Astrocyte of the spinal cord (primary cell): Measurements from ENCODE around the gene C1orf159.

Source experiments
- DNase-seq: peaks from one replicate; pipeline ENCODE4 v3.0.0; 2011; ENCODE audit warnings: low read depth, low spot score
- H3K4me3 ChIP-seq: 2 replicates; pipeline ENCODE4 v1.5.1; 2011; ENCODE audit warnings: low read depth, mild to moderate bottlenecking, low read length, moderate library complexity
- CTCF ChIP-seq: IDR thresholded peaks from 2 replicates; pipeline ENCODE4 v1.5.1; 2012; ENCODE audit warnings: low read depth, mild to moderate bottlenecking, low read length, inconsistent platforms
- in situ Hi-C: cut with HindIII; loops from 2 replicates; pipeline ENCODE4 v1.10.0; 2017; ENCODE audit warnings: low sequenced_read_pairs

C1orf159 gene

DNA sequence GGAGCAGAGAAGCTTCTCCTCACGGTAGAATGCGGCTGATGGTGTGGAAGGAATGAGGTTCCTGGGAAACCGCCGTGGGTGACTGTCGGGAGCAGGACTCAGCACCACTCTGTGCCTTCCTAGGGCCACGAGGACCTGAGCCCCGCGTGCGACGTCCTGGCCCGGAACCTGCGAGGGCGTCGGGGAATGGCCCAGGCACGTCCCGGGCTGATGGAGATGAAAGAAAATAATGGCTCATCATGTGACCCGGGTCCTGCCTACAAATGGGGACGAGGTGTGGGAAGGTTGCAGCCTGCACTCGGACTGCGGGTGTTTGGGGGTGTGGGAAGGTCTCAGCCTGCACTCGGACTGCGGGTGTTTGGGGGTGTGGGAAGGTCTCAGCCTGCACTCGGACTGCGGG is 32.7 kb upstream of the C1orf159 start:
- in situ Hi-C loops = no loop called here
- no peak for TF ChIP-seq CTCF
- DNase-seq = no peak
- H3K4me3 ChIP-seq = no peak overlapping the region

DNA sequence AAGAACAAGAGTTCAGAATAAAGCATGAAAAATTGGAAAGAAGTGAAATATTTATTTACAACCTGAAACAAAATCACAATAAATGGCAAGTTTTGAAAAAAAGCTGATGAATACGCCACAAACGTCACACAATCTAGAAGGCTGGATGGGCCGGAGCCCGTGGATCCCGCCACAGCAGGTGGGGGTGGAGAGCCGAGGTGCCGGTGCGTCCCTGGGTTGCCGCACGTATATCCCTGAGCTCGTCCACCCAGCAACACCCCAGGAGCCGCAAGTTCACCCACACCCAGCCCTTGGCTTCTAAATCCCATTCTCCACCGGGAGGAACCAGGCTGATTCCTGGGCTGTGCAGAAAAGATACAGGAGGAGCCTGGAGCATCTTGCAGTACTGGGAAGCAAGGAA is 32.2 kb upstream of the C1orf159 start:
- TF ChIP-seq CTCF = no peak
- in situ Hi-C loops = no loop called here
- H3K4me3 ChIP-seq = no peak overlapping the region
- no peak for DNase-seq

DNA sequence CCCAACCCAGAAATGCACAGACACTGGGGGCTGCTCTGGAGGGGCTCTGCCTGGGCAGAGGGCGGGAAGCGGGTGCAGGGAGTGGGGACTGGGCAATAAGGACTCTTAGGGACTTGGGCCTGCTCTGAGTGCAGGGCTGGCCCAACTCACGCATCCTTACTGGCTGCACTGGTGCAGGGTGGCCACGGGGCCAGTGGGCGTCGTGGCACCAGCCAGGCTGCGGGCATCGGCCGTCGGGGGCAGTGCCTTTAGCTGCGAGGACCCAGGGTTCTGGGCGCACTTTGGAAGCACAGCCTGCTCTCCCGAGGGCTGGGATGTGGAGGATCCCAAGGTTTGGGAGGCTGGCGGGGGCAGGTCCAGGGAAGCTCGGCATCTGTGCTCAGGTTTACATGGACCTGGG is 30.7 kb upstream of the C1orf159 start:
- TF ChIP-seq CTCF = no peak
- in situ Hi-C loops = no loop called here
- H3K4me3 ChIP-seq = no peak overlapping the region
- DNase-seq = no peak

DNA sequence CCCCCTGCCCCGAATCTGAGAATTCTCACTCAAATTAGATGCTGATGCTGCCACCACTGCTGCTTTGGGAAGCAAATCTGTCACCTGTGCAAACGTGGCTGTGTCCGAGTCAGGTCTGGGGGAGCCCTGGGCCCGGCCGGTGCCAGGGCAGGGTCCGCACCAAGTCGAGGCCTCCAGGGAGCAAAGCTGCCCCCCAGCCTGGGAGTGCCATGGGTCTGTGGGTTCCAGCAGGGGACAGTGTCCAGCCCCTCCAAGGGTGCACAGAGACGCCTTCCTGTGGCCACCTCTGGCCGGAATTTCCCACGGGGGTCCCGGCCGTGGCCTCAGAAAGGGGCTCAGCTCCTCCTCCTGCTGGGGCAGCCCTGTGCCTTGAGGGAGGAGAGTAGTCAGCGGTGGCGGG is 30.1 kb upstream of the C1orf159 start:
- TF ChIP-seq CTCF = no peak
- in situ Hi-C loops = no loop called here
- no peak overlapping the region for H3K4me3 ChIP-seq
- DNase-seq = no peak

DNA sequence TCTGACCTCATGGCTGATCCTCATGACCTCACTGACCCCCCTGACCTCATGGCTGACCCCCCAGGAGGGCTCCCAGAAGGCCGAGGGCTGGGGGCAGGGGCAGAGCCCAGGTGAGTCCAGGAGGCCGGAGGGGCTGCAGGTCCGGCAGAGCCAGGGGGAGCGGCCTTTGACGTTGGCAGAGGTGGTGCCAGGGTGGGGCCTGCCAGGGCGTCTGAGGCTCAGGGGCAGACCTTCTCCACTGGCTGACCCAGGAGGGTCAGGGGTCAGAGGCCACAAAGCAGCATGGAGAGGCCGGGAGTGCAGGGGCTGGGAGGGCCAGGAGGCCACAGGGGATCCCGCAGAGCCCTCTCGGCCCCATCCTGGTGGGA is 29.6 kb upstream of the C1orf159 start:
- in situ Hi-C loops = no loop called here
- no peak overlapping the region for H3K4me3 ChIP-seq
- no peak for TF ChIP-seq CTCF
- no peak for DNase-seq

DNA sequence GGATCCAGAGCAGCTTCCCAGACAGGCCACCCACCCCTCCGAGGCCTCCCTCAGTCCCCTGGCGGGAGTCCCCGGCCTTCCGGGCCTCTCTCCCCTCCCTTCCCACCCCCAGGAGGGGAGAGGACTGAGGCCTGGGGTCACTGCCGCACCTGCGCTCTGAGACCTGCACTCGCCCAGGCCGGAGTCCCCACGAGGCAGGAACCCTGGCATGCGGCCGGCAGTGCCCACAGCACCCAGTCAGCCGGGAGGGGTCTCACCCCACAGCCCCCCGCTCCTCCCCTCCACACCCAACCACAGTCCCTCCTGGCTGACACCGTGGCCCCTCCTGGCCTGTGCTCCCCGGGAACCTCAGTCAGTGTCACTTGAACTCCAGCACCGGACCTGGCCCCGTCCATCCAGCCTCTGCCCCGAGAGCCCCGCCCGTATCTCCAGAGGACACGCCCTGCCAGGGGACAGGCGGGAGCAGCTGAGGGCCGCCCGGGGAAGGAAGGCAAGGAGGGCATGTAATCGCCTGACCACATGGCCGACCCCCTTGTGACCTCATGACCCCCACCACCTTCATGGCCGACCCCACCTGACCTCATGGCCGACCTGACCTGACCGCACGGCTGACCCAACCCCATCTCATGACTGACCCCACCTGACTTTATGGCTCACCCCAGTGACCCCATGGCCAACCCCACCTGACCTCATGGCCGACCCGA is 29.1 kb upstream of the C1orf159 start:
- no peak overlapping the region for H3K4me3 ChIP-seq
- TF ChIP-seq CTCF = no peak
- no peak for DNase-seq
- in situ Hi-C loops = no loop called here
